GM12865 (cell line): ENCODE results near the gene DCLRE1B.

ENCODE experiments used
- DNase-seq: peaks from one replicate; pipeline ENCODE4 v3.0.0; 2010; ENCODE audit warnings: low read depth
- H3K4me3 ChIP-seq: 2 replicates; pipeline ENCODE4 v1.5.1; 2011; ENCODE audit warnings: mild to moderate bottlenecking, low read depth, low read length, control low read depth
- CTCF ChIP-seq: IDR thresholded peaks from 2 replicates; pipeline ENCODE4 v1.5.1; 2011; ENCODE audit warnings: low read length, control low read depth, low read depth, inconsistent platforms; ENCODE audit not compliant: insufficient read depth; ENCODE audit errors: missing control alignments

DCLRE1B gene

GRCh38 chr1:113886417-113887401 is 18.4 kb upstream of the DCLRE1B start:
- H3K4me3 ChIP-seq: no peak overlapping the region
- no peak for TF ChIP-seq CTCF
- DNase-seq: no peak

- DNase-seq: no peak
- TF ChIP-seq CTCF: no peak
- no peak within 1 kb of the TSS for H3K4me3 ChIP-seq
These were observed 17.5 kb upstream of the DCLRE1B start, which contains the start of gene BCL2L15 for GRCh38 chr1:113887402-113888175. Gene BCL2L15, minus strand, starts transcription at chr1:113887581. Its CDS starts 206 bp downstream, at chr1:113887375.

- no peak for TF ChIP-seq CTCF
- no peak overlapping the region for H3K4me3 ChIP-seq
- no peak for DNase-seq
These were observed 14.3 kb upstream of the DCLRE1B start for GRCh38 chr1:113890816-113891215.

- no peak for TF ChIP-seq CTCF
- H3K4me3 ChIP-seq: no peak overlapping the region
- DNase-seq: no peak
These were observed 13.4 kb upstream of the DCLRE1B start for GRCh38 chr1:113891631-113892220.

- DNase-seq: no peak
- TF ChIP-seq CTCF: no peak
These were observed 11.9 kb upstream of the DCLRE1B start for GRCh38 chr1:113893267-113893666.

GRCh38 chr1:113895098-113895497 is 10.0 kb upstream of the DCLRE1B start:
- TF ChIP-seq CTCF: no peak
- no peak for DNase-seq
- no peak overlapping the region for H3K4me3 ChIP-seq

More at GRCh38 chr1:113893267-113893666, 11.9 kb upstream of the DCLRE1B start:
- H3K4me3 ChIP-seq: no peak overlapping the region
